ENCODE measurements around the gene TMEM40.
"Not testable (repeated sequence)": the region's sequence is repeated elsewhere in the genome, so short reads cannot be mapped to it uniquely, and the experiment has no call there.

The TMEM40 gene

DNA sequence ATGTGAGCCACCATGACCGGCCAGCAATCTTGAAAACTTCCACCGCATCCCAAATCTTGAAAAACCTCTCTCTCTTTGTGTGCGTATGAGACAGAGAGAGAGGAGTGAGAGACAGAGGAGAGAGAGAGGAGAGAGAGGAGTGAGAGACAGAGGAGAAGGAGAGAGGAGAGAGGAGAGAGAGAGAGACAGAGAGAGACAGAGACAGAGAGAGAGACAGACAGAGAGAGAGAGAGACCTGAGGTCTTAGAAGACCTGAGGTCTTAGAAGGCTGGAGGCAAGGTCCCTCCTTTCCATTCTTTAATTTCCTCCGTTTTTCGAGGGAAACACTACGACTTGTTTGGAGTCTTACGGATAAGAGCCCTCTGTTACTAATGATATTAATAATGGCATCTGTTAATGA, 39.5 kb downstream of the TMEM40 start:
- no peak for DNase-seq (ENCODE audit: low read depth)

DNA sequence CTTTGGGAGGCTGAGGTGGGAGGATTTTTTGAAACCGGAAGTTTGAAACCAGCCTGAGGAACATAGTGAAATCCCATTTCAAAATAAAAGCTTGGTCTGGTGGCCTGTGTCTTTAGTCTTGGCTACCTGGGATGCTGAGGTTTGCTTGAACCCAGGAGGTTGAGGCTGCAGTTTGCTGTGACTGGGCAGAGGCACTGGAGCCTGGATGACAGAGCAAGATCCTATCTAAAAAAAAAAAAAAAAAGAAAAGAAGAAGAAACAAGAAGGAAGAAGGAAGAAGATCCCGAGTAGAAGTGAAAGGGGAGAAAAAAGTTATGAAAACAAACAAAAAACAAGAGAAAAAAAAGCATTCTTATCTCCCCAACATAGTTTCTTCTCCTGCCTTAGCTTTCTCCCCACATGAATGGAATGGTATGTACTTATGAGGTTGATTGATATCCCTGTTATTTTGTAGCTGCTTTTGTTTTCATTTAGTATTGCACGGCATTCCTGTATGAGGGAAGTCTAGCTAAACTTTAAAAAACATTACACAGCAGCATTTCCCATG, 42.4 kb downstream of the TMEM40 start:
- DNase-seq (ENCODE audit: low read depth): no peak

DNA sequence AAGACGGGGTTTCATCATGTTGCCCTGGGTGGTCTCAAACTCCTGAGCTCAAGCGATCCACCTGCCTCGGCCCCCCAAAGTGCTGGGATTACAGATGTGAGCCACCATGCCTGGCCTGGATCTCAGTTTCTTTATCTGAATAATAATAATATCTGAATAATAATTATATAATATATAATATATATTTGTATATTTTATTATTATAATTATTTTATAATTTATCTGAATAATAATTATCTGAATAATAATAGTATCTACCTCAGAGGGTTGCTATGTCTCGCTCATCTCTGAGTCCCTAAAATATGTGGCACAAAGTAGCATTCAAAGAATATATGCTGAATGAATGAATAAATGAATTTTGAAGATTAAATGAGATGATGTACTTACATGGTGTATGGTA, 44.8 kb downstream of the TMEM40 start:
- DNase-seq (ENCODE audit: low read depth): no peak

DNA sequence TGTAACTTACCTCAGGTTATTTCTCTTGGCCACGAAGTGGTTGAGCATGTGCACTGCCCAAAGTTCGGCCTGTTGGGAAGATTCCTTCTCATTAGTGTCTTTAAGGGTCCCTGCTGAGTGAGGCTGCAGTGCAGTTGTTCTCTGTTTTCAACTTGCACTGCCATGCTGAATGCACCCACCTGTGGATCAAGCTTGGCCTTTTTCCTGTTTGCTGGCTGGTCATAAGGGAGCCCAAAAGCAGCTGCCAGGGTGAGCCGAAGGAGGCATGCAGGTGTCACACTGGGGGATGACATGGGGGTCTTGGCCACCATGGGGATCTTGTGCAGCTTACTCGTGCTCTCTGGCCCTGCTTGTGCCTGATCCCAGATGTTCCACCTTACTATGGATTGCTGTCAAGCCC, 49.0 kb downstream of the TMEM40 start:
- DNase-seq (ENCODE audit: low read depth): no peak

DNA sequence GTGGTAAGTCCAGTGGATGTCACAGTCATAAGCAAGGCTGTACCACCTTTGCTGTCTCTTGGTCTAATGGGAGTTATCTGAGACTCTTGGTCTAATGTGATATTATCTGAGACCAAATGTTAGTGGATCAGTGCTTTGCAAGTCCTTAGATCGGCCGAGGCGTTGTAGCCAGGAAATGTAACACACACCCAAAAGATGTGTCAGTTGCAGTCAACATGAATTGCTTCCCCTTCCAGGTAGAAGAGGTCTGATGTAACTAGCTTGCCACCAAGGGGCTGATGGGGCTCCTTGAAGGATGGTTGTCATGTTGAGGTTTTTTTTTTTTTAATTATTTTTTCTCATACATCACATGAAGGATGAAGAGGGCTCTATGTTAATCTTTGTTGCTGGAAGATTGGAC, 49.7 kb downstream of the TMEM40 start:
- no peak for DNase-seq (ENCODE audit: low read depth)

DNA sequence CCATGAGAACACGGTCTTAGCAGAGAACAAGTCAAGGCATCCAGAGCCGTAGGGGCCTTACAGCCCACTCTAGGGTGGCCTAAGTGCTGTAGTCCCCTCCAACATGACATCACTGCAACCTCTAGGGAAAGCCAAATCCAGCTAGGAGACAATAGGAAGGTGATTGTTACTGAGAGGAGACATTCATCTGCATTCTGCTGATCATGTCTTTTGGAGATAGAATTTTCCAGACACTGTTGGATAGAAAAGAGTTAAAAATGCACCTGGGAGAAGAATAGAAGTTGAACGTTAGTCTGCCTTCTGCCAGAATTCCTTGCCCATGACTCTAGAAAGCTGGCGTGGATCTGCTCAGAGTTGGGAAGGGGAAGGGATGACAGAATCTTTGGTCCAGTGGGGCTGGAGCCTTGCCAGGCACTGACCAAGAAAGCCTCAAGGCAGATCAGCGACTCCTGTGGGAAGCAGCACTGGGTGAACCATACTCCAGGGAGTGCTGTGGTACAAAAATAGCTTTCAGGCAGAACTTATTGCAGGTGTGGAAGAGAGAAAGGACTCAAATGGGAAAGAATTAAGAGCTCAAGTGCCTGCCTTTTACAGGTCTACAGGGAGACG, 50.4 kb downstream of the TMEM40 start:
- peak; percentile 84 for DNase-seq (ENCODE audit: low read depth)

DNA sequence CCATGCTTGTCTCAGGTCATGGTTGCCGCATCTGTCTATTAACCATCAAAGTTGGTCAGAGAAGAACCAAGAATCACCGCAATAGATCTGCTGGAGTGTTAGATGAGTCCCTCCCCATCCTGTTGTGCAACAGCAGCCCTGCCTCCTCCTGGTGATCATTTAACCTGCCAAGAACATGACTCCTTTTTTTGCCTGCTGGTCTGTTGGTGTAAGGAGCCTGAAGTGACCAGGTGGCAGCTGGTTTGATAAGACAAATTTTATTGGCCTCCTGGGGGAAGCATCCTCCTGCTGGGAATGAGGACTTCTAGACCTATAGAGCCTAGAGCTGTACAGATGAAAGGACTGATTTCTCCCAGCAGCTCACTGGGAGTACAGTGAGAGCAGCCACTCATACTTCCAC, 51.6 kb downstream of the TMEM40 start:
- DNase-seq (ENCODE audit: low read depth): no peak

DNA sequence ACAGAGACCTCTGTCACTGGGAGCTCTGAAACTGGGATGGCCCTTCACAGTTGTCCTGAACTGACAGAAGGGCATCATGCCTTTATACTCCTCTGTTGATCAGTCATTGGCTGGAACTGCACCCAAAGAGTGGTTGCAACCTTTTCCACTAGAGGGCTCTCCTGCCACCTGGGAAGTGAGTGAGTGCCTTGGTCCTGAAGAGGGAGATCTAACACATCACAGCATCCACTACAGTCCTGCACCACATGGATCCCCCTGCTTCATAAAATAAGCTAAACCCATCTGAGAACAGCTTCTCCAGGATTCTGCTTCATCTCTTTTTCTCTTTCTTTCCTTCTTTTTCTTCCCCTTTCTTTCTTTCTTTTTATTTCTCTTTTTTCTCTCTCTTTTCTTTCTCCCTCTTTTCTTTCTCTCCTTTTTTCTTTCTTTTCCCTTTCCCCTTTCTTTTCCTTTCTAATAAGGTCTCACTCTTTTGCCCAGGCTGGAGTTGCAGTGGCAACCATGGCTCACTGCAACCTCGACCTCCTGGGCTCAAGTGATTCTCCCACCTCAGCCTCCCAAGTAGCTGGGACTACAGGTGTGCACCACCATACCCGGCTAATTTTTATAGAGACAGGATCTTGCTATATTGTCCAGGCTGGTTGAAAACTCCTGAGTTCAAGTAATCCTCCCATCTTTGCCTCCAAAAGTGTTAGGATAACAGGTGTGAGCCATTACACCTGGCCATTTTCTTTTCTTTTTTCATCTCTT, 52.4 kb downstream of the TMEM40 start:
- peak; percentile 52 for DNase-seq (ENCODE audit: low read depth)

DNA sequence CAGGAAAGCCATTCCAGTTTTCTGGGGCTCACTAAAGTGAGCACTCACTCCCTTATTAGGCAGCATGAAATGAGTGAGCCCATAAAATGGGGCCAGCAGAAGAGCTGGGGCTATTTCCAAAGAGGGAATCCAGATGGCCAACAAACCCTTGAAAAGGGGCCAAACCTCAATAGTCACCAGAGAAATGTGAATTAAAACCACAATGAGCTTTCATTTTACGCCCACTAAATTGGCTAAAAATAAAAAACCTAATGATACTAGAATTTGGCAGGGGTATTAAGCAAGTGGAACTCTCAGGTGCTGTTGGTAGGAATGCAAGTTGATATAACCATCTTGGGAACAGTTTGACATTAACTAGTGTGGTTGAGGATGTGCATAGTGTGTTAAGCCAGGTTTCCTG, 53.1 kb downstream of the TMEM40 start:
- peak; percentile 77 for DNase-seq (ENCODE audit: low read depth)

DNA sequence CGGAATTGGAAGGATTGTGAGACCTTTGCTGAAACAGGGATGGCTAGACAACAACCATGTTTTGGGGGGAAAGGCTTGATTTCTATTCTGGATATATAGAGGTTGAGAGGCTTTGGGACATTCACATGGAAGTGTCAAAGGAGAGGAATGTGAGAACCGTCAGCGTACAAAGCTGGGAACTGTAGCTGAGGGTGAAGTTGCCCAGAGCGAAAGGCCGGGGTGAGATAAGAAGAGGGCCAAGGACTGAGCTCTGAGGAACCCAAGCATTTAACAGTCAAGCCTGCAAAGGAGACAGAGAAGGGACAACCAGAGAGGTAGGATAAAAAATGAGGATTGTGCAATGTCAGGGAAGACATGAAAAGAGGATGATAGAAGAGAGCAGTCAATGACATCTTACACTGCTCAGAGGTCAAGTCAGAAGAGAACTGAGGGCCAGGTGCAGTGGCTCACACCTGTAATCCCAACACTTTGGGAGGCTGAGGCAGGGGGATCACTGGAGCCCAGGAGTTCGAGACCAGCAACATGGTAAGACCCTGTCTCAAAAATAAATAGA, 53.6 kb downstream of the TMEM40 start:
- DNase-seq (ENCODE audit: low read depth): no peak

DNA sequence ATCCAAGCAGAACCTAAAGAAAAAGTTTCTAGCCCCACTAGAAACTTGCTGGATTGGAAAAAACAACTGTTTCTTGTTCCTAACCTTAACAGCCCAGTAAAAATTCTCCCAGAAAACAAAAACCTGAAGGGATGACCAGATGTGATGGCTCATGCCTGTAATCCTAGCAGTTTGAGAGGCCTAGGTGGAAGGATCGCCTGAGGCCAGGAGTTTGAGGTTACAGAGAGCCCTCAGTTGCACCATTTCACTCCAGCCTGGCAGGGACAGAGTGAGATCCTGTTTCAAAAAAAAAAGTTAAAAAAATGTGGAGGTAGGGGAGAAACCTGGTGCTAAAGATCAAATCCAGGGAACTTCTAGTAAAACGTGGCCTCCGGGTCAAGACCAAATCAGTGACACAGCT, 56.6 kb downstream of the TMEM40 start:
- DNase-seq (ENCODE audit: low read depth): no peak

DNA sequence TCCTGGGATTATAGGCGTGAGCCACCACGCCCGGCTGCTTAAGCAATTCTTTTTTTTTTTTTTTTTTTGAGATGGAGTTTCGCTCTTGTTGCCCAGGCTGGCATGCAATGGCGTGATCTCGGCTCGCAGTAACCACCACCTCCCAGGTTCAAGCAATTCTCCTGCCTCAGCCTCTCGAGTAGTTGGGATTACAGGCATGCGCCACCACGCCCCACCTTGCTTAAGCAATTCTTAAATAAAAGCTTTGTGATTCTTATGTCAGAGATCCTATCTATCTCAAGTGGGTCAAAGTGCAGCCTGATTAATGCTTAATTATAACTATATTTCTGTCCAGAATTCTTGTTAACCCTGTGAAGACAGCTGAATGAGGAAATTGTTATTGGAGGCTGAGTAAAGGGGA, 57.5 kb downstream of the TMEM40 start:
- not testable (repeated sequence) for DNase-seq (ENCODE audit: low read depth)

DNA sequence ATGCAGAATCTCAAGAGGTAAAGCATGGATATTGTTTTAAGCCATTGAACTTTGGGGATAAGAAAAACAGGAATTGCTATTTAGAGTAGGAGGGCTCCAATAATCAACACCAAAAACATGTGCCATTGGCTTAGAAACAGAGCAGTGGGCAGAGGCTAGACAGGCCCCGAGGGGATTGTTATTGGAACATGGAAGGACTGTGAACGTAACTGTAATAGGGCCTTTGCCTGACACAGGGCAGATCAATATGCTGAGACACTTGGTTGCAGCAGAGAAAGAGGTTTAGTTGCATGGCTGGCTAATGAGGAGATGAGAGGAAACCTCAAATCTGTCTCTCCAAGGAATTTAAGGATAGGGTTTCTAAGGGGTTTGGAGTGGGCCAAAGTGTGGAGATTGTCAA, 58.3 kb downstream of the TMEM40 start:
- no peak for DNase-seq (ENCODE audit: low read depth)

DNA sequence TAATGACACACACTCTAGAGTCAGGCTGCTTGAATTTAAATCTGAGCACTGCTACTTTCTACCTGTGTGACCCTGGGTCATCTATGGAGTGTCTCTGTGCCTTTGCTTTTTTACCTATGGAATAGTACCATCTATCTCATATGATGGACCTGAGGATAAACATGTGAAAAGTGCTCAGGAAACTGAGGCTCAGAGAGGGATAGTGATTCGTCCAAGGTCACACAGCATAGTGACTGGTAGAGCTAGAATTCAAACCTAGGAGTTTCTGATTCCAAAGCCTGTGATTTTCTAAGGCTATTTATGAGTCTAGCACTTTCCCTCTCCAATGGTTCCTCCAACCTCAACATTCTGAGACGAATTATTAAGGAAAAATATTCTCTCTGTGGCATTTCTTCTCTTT, 63.1 kb downstream of the TMEM40 start:
- no peak for DNase-seq (ENCODE audit: low read depth)

DNA sequence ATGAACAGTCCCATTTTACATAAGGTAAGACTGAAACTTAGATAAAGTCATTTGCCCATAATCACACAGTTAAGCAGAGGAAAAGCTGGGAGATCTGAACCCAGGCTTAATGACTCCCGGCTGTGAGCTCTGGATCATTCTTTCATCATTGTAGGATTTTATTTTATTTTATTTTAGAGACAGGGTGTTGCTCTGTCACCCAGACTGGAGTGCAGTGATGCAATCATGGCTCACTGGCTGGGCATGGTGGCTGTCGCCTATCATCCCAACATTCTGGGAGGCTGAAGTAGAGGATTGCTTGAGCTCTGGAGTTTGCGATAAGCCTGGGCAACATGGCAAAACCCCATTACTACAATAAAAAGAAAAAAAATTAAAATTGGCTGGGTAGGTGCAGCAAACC, 63.9 kb downstream of the TMEM40 start:
- no peak for DNase-seq (ENCODE audit: low read depth)

DNA sequence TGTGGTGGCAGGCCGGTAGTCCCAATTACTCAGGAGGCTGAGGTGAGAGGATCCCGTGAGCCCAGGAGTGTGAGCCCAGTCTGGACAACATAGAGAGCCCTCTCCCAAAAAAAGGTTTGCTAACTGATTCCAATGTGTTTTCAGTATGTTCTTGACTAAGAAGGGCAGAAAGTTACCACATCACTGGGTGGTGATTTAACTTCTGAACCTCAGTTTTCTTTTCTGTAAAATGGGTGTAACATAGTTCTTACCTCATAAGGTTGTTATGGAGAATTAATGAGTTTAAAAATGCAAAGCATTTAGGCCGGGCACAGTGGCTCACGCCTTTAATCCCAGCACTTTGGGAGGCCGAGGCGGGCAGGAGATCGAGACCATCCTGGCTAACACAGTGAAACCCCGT, 66.6 kb downstream of the TMEM40 start:
- no peak for DNase-seq (ENCODE audit: low read depth)

DNA sequence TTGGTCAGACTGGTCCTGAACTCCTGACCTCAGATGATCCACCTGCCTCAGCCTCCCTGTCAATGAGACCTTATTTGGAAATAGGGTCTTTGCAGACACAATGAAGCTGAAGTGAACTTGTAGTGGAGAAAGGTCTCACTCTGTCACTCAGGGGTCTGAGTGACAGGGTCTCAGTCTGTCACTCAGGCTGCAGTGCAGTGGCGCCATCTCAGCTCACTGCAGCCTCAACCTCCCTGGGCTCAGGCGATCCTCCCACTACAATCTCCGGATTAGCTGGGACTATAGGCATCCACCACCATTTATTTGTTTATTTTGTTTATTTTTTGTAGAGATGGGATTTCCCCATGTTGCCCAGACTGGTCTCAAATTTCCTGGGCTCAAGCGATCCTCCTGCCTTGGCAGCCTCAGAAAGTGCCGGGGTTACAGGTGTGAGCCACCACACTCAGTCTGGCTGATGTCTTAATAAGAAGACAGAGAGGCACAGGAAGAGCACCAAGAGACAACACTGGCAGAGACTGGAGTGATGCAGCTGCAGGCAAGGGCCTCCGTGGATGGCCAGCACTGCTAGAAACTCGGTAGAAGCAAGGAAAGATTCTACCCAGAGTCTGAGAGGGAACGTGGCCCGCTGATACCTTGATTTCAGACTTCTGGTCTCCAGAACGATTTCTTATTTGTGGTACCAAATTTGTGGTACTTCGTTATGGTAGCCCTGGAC, 68.9 kb downstream of the TMEM40 start:
- no peak for DNase-seq (ENCODE audit: low read depth)

DNA sequence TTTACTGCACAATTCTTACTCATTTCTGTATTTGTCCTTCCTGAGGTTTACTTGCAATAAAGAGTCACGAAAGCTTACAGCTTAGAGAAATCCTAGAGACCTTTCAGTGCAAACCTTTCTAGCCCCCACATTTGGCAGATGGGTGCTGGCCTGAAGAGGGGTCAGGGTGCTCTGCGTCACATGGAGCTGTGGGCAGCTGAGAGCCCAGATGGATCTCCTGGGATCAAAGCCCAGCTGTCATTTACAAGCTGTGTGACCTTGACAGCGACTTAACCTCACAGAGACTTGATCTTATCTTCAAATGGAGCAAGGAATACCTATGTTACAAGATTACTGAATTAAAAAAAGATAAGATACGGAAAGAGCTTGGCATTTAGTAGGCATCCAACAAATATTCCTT, 71.1 kb downstream of the TMEM40 start:
- no peak for DNase-seq (ENCODE audit: low read depth)

DNA sequence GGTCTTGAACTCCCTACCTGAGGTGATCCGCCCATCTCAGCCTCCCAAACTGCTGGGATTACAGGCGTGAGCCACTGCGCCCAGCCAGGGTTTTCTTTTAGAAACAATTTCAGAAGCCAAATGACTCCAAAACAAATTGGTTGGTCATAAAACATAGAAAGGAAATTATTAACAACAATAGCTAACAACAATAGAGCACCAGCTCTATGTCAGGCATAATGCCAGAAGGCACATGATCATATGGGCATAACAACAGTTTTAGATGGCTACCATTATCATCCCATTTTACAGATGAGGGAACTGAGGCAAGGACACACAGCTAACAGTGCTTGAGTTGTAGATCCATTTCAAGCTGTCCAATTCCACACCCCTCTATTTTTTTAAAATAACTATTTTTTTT, 73.0 kb downstream of the TMEM40 start:
- no peak for DNase-seq (ENCODE audit: low read depth)
